ENCODE results near the gene LINGO3. TPM values are rescaled to one million over a fixed set of nuclear protein-coding genes. Genes with fewer than 3 reads are reported as not detected.

LINGO3 gene
- total and polyA plus RNA-seq, 2 donors (not counting 1 experiment from before 2014, with no cell fraction given) = 1.1 to 3.9 TPM

DNA sequence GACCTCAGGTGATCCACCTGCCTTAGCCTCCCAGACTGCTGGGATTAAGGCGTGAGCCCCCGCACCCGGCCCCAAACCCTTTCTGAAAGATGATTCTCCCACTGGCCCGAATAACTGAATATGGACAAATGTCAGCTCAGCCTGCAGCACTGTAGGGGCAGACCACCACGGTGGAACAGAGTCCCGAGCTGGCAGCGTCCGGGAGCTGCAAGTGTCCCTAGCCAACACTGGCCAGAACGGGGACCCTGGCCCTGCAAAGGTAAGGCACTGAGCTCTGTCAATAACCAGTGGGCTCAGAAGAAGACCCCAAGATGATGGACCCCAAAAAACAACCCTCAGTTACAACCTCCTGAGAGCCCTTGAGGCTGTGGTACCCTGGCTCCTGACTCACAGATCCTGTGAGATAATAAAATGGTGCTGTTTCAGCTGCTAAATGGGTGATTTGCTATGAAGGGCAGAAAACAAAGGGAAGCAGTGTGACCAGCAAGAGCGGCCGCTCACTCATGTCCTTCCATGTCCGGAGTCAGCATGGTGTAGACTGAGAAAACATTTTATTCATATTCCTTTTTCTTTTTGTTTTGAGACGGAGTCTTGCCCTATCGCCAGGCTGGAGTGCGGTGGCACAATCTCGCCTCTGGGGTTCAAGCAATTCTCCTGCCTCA lies 18.9 kb upstream of the LINGO3 start:
- peaks cover 67 to 77% of the 10 kb centered on the region in 2 donors for H3K4me1 ChIP-seq (ENCODE audit: control insufficient read depth in 2 of 2, insufficient read depth in 2 of 2, low read length in 2 of 2)
- Mint-ChIP-seq H3K27me3 (no peaks in the 10 kb centered on the region), H3K9me3 (ENCODE audit: insufficient read depth) (no peaks in the 10 kb centered on the region), H3K4me3 (peak overlapping the region; percentile 57), H3K27ac (peak overlapping the region; percentile 98), H3K4me1 (peaks cover 69% of the 10 kb centered on the region)
- H3K36me3 ChIP-seq (replicated peaks in 1 of 2; ENCODE audit: control extremely low read depth in 1 of 2, control insufficient read depth in 1 of 2, extremely low read depth in 1 of 2, insufficient read depth in 2 of 2, low read length in 1 of 2) = peaks cover 0 to 30% of the 10 kb centered on the region in 2 experiments
- H2AFZ ChIP-seq (ENCODE audit: insufficient read depth, low read depth, low read length, poor library complexity, severe bottlenecking) = no peak overlapping the region
- ATAC-seq (ENCODE audit: low read depth) = no peak
- H3K9me3 ChIP-seq (ENCODE audit: control extremely low read depth in 1 of 3, control insufficient read depth in 2 of 3, insufficient read depth in 1 of 3, low read length in 2 of 3) = no peaks in the 10 kb centered on the region
- POLR2A ChIA-PET = interaction anchor here (0.6 to 3.7 kb wide), 5 partner anchors 9 to 117 kb away, joined by 5 to 25 read pairs (median 5); no protein-coding TSS in a partner anchor
- peaks cover 5% of the 10 kb centered on the region for H4K20me1 ChIP-seq (ENCODE audit: control insufficient read depth, insufficient read depth, low read length, poor library complexity, severe bottlenecking)
- no peak for DNase-seq
- WGBS (ENCODE audit: insufficient coverage) = 83% methylated on average over 13 of the region's 16 CpGs
- no peaks in the 10 kb centered on the region for H3K27me3 ChIP-seq (replicated peaks in 1 of 4; ENCODE audit: control extremely low read depth in 1 of 4, control insufficient read depth in 3 of 4, insufficient read depth in 4 of 4, low read length in 3 of 4)
- peak overlapping the region; percentile 83 for H3K9ac ChIP-seq (ENCODE audit: low read length)
- CTCF ChIA-PET = interaction anchor here (0.6 to 5.1 kb wide), 6 partner anchors 8 to 169 kb away, joined by 3 to 24 read pairs (median 4); no protein-coding TSS in a partner anchor
- TF ChIP-seq, protein P1, sequence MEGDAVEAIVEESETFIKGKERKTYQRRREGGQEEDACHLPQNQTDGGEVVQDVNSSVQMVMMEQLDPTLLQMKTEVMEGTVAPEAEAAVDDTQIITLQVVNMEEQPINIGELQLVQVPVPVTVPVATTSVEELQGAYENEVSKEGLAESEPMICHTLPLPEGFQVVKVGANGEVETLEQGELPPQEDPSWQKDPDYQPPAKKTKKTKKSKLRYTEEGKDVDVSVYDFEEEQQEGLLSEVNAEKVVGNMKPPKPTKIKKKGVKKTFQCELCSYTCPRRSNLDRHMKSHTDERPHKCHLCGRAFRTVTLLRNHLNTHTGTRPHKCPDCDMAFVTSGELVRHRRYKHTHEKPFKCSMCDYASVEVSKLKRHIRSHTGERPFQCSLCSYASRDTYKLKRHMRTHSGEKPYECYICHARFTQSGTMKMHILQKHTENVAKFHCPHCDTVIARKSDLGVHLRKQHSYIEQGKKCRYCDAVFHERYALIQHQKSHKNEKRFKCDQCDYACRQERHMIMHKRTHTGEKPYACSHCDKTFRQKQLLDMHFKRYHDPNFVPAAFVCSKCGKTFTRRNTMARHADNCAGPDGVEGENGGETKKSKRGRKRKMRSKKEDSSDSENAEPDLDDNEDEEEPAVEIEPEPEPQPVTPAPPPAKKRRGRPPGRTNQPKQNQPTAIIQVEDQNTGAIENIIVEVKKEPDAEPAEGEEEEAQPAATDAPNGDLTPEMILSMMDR (IDR thresholded peaks at IDR 0.05) = no peak
- no peak for TF ChIP-seq EZH2 (IDR thresholded peaks at IDR 0.05; ENCODE audit: borderline replicate concordance, insufficient read depth, low read depth, low read length, poor library complexity, severe bottlenecking)
- H3K27ac ChIP-seq (ENCODE audit: low read length in 2 of 2) = peak overlapping the region; percentile 71 to 90
- intact Hi-C loops (cut with micrococcal nuclease) = no loop called here
- peak overlapping the region; percentile 95 for H3K4me2 ChIP-seq (replicated peaks; ENCODE audit: low read depth, low read length, poor library complexity, severe bottlenecking)
- H3K4me3 ChIP-seq (ENCODE audit: control extremely low read depth in 1 of 5, extremely low read depth in 1 of 5, insufficient read depth in 1 of 5, low read depth in 2 of 5, low read length in 4 of 5) = peak overlapping the region in 2 of 5 experiments; percentile 92 to 96
- peaks cover 90% of the 10 kb centered on the region for H3K79me2 ChIP-seq (ENCODE audit: control insufficient read depth, insufficient read depth, low read length)
